GM12878 (cell line): ENCODE data around the gene SMAP1. TPM values are rescaled to one million over a fixed set of nuclear protein-coding genes. Genes with fewer than 3 reads are reported as not detected.

Source experiments
- ATAC-seq: fragments of 200-7000 bp; cut with Tn5 transposase; 3 replicates; pipeline ENCODE4 v1.9.1; 2020; ENCODE audit warnings: mild to moderate bottlenecking, moderate library complexity
- BruUV-seq: library from RNA; stranded (reverse); fragments of 400-500 nt; replicated peaks from 2 replicates; lab custom pipeline; 2021; lab: Mats Ljungman, UMichigan
- CTCF ChIA-PET: fragments of 300-600 bp; sonication (Branson Sonifier 250); formaldehyde crosslinking; extraction: SDS; loops from one replicate; lab custom pipeline; 2021; ENCODE audit warnings: inconsistent platforms; lab: Yijun Ruan, JAX
- POLR2A ChIA-PET: fragments of 350-600 bp; formaldehyde crosslinking; extraction: SDS; loops from one replicate; lab custom pipeline; 2021; ENCODE audit warnings: inconsistent platforms; lab: Charles Lee
- RAD21 ChIA-PET: fragments of 300-600 bp; sonication (Branson Sonifier 250); formaldehyde crosslinking; loops from one replicate; lab custom pipeline; 2023; ENCODE audit warnings: antibody characterized with exemption; ENCODE audit not compliant: unreplicated experiment; lab: Charles Lee
- SMC1A ChIA-PET: fragments of 300-600 bp; sonication (Branson Sonifier 250); formaldehyde crosslinking; loops from one replicate; lab custom pipeline; 2023; ENCODE audit not compliant: unreplicated experiment, uncharacterized antibody; lab: Charles Lee
- DNase-seq: peaks from one replicate; pipeline ENCODE4 v3.0.0-alpha.2; 2011; ENCODE audit warnings: low read depth, low spot score
- FAIRE-seq: peaks from 3 replicates; lab custom pipeline; 2011; peaks lifted over from hg19 to GRCh38; lab: Jason Lieb, UNC
- H2AFZ ChIP-seq: 2 replicates; pipeline ENCODE4 v1.6.0; 2011; ENCODE audit warnings: low read depth, low read length, control low read depth; ENCODE audit not compliant: control insufficient read depth
- H3K27ac ChIP-seq: 2 replicates; pipeline ENCODE4 v1.5.1; 2011; ENCODE audit warnings: control low read depth; ENCODE audit not compliant: control insufficient read depth, insufficient read depth
- H3K27me3 ChIP-seq, 2 experiments: replicated peaks in 1 of 2; 2 replicates each; pipeline versions ENCODE4 v1.6.0 to v1.6.1; 2011; ENCODE audit warnings: low read length in 1 of 2; ENCODE audit not compliant: control insufficient read depth in 2 of 2, insufficient read depth in 2 of 2
- H3K36me3 ChIP-seq, 2 experiments: 2 replicates each; pipeline ENCODE4 v1.5.1; 2011; ENCODE audit warnings: low read length in 1 of 2; ENCODE audit not compliant: control insufficient read depth in 2 of 2, insufficient read depth in 2 of 2
- H3K4me1 ChIP-seq: 2 replicates; pipeline ENCODE4 v1.6.1; 2011; ENCODE audit warnings: mild to moderate bottlenecking, low read length, moderate library complexity, mixed read lengths; ENCODE audit not compliant: control insufficient read depth, insufficient read depth
- H3K4me2 ChIP-seq: 2 replicates; pipeline ENCODE4 v1.6.0; 2011; ENCODE audit warnings: control low read depth; ENCODE audit not compliant: control insufficient read depth, insufficient read depth
- H3K4me3 ChIP-seq: fragments of 200-600 bp; sonication (generic); 2 replicates; pipeline ENCODE4 v1.5.1; 2016
- H3K79me2 ChIP-seq: 2 replicates; pipeline ENCODE4 v1.6.0; 2011; ENCODE audit warnings: low read length; ENCODE audit not compliant: control insufficient read depth, insufficient read depth
- H3K9ac ChIP-seq: 2 replicates; pipeline ENCODE4 v1.8.0; 2011; ENCODE audit warnings: low read length, control low read depth, mixed read lengths; ENCODE audit not compliant: control insufficient read depth, insufficient read depth
- H3K9me3 ChIP-seq: replicated peaks from 3 replicates; pipeline ENCODE4 v1.5.1; 2011; ENCODE audit warnings: mild to moderate bottlenecking, low read length; ENCODE audit not compliant: control insufficient read depth, insufficient read depth
- H4K20me1 ChIP-seq: 2 replicates; pipeline ENCODE4 v1.6.0; 2011; ENCODE audit not compliant: control insufficient read depth, insufficient read depth
- BCL11A ChIP-seq: IDR thresholded peaks from 2 replicates; pipeline ENCODE4 v1.6.1; 2011; ENCODE audit warnings: low read depth, low read length
- HDAC6 ChIP-seq: fragments of 200-600 bp; sonication (generic); IDR thresholded peaks from one replicate; pipeline ENCODE4 v1.8.0; 2017; ENCODE audit warnings: antibody characterized with exemption; ENCODE audit not compliant: unreplicated experiment
- MAX ChIP-seq: IDR thresholded peaks from 2 replicates; pipeline ENCODE4 v1.6.1; 2012; ENCODE audit warnings: low read depth, low read length, improper control_type of control experiment
- SMC3 ChIP-seq: IDR thresholded peaks from 2 replicates; pipeline ENCODE4 v1.6.1; 2011; ENCODE audit warnings: low read length, improper control_type of control experiment, borderline replicate concordance
- TCF3 ChIP-seq: IDR thresholded peaks from 2 replicates; pipeline ENCODE4 v1.6.1; 2012; ENCODE audit warnings: low read depth, mild to moderate bottlenecking, low read length, borderline replicate concordance; ENCODE audit not compliant: insufficient read depth
- ZNF217 ChIP-seq: fragments of 450-650 bp; IDR thresholded peaks from 2 replicates; pipeline ENCODE4 v1.6.1; 2017; ENCODE audit warnings: antibody characterized with exemption, mild to moderate bottlenecking
- WGBS: methylation state at CpG from one replicate; pipeline ENCODE4 v1.1.6; 2016; ENCODE audit warnings: low lambda C conversion rate; ENCODE audit not compliant: insufficient replicate concordance, insufficient coverage; ENCODE audit errors: missing lambda C conversion rate; 5-methylcytosine and 5-hydroxymethylcytosine counted together
- in situ Hi-C: fragments of 300-500 bp; cut with MboI; formaldehyde crosslinking; loops from 9 replicates; pipeline ENCODE4 v1.14.3; 2018; ENCODE audit warnings: mixed read lengths
- intact Hi-C: fragments of 100-400 bp; cut with micrococcal nuclease; formaldehyde crosslinking; loops from one replicate; pipeline ENCODE4 v1.14.2; 2022; ENCODE audit not compliant: unreplicated experiment
- polyA plus RNA-seq, 11 experiments: library from polyadenylated mRNA; depleted of rRNA in 4 of 11; unstranded in 6 of 11; stranded (reverse) in 5 of 11; fragments of >200 nt; fragmentation: Nextera tagmentation in 4 of 11; fragmentation: Illumina TruSeq in 1 of 11; extraction: Ambion mirVana in 4 of 11; extraction: Trizol in 1 of 11; gene quantifications; 1 replicate in 1 of 11; 2 replicates in 10 of 11; pipeline versions ENCODE4 v1.2.1 to v1.2.3, GENCODE V29; 2011 to 2016; ENCODE audit warnings: inconsistent platforms in 2 of 11, missing spikeins in 2 of 11, low read depth in 1 of 11
- total RNA-seq, 4 experiments: library from RNA; depleted of rRNA in 3 of 4; stranded (reverse); fragments of >200 nt in 3 of 4; fragmentation: Illumina TruSeq in 1 of 4; extraction: Trizol in 1 of 4; gene quantifications; 2 replicates each; pipeline versions ENCODE4 v1.2.1 to v1.2.3, GENCODE V29; 2013 to 2021
- TF ChIP-seq, protein P1 (sequence below): fragments of 450-650 bp; IDR thresholded peaks from 2 replicates; pipeline ENCODE4 v1.6.1; 2016; ENCODE audit warnings: mild to moderate bottlenecking
- TF ChIP-seq, protein P2 (sequence below): fragments of 450-650 bp; IDR thresholded peaks from 2 replicates; pipeline ENCODE4 v1.6.1; 2018; ENCODE audit warnings: borderline replicate concordance, mild to moderate bottlenecking; ENCODE audit not compliant: partially characterized antibody
- TF ChIP-seq, protein P3 (sequence below): fragments of 450-650 bp; formaldehyde crosslinking; IDR thresholded peaks from 2 replicates; pipeline ENCODE4 v1.5.0; 2022; ENCODE audit warnings: mild to moderate bottlenecking, missing genetic modification characterization

The SMAP1 gene
- total and polyA plus RNA-seq, 10 of the 15 experiments (the other 5 are each of a cell fraction or from before 2014, with no cell fraction given): 13.7 to 33.9 (median 25.3) TPM

- ChIA-PET RAD21 (interaction anchor here (0.5 to 0.9 kb wide), 2 partner anchors 10 to 914 kb away, joined by 3 read pairs; no protein-coding TSS in a partner anchor), CTCF (interaction anchor here (1.0 to 1.6 kb wide), 3 partner anchors 13 to 324 kb away, joined by 3 to 6 read pairs (median 4); no protein-coding TSS in a partner anchor), POLR2A (interaction anchor here (1.0 kb wide), 1 partner anchor 173 kb away, joined by 3 read pairs; no protein-coding TSS in a partner anchor), SMC1A (interaction anchor here (0.9 to 1.4 kb wide), 4 partner anchors 9 to 190 kb away, joined by 3 to 5 read pairs (median 4); no protein-coding TSS in a partner anchor)
- H4K20me1 ChIP-seq: no peaks in the 10 kb centered on the region
- no peak for TF ChIP-seq ZNF217
- no peak for TF ChIP-seq SMC3
- TF ChIP-seq, protein P1, sequence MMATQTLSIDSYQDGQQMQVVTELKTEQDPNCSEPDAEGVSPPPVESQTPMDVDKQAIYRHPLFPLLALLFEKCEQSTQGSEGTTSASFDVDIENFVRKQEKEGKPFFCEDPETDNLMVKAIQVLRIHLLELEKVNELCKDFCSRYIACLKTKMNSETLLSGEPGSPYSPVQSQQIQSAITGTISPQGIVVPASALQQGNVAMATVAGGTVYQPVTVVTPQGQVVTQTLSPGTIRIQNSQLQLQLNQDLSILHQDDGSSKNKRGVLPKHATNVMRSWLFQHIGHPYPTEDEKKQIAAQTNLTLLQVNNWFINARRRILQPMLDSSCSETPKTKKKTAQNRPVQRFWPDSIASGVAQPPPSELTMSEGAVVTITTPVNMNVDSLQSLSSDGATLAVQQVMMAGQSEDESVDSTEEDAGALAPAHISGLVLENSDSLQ: no peak
- no peak for TF ChIP-seq MAX
- TF ChIP-seq, protein P2, sequence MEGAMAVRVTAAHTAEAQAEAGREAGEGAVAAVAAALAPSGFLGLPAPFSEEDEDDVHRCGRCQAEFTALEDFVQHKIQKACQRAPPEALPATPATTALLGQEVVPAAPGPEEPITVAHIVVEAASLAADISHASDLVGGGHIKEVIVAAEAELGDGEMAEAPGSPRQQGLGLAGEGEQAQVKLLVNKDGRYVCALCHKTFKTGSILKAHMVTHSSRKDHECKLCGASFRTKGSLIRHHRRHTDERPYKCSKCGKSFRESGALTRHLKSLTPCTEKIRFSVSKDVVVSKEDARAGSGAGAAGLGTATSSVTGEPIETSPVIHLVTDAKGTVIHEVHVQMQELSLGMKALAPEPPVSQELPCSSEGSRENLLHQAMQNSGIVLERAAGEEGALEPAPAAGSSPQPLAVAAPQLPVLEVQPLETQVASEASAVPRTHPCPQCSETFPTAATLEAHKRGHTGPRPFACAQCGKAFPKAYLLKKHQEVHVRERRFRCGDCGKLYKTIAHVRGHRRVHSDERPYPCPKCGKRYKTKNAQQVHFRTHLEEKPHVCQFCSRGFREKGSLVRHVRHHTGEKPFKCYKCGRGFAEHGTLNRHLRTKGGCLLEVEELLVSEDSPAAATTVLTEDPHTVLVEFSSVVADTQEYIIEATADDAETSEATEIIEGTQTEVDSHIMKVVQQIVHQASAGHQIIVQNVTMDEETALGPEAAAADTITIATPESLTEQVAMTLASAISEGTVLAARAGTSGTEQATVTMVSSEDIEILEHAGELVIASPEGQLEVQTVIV: no peak
- TF ChIP-seq HDAC6: no peak
- TF ChIP-seq BCL11A: no peak
- TF ChIP-seq TCF3: no peak
- TF ChIP-seq, protein P3, sequence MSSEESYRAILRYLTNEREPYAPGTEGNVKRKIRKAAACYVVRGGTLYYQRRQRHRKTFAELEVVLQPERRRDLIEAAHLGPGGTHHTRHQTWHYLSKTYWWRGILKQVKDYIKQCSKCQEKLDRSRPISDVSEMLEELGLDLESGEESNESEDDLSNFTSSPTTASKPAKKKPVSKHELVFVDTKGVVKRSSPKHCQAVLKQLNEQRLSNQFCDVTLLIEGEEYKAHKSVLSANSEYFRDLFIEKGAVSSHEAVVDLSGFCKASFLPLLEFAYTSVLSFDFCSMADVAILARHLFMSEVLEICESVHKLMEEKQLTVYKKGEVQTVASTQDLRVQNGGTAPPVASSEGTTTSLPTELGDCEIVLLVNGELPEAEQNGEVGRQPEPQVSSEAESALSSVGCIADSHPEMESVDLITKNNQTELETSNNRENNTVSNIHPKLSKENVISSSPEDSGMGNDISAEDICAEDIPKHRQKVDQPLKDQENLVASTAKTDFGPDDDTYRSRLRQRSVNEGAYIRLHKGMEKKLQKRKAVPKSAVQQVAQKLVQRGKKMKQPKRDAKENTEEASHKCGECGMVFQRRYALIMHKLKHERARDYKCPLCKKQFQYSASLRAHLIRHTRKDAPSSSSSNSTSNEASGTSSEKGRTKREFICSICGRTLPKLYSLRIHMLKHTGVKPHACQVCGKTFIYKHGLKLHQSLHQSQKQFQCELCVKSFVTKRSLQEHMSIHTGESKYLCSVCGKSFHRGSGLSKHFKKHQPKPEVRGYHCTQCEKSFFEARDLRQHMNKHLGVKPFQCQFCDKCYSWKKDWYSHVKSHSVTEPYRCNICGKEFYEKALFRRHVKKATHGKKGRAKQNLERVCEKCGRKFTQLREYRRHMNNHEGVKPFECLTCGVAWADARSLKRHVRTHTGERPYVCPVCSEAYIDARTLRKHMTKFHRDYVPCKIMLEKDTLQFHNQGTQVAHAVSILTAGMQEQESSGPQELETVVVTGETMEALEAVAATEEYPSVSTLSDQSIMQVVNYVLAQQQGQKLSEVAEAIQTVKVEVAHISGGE (CRISPR knock-in tag): no peak
- FAIRE-seq (no peak), DNase-seq (no peak), ATAC-seq (no peak)
- no peak overlapping the region for H3K27ac ChIP-seq
- H3K9me3 ChIP-seq: peaks cover 2% of the 10 kb centered on the region; the same call in 2 of the 3 replicates
- H3K4me2 ChIP-seq: no peak overlapping the region
- in situ Hi-C loops (no loop called here), intact Hi-C loops (no loop called here)
- no peak overlapping the region for H2AFZ ChIP-seq
- H3K79me2 ChIP-seq: peaks cover 1% of the 10 kb centered on the region
- H3K36me3 ChIP-seq: no peaks in the 10 kb centered on the region; a peak in 1 of 4 replicates
- no peak overlapping the region for H3K4me3 ChIP-seq
- no peaks in the 10 kb centered on the region for H3K27me3 ChIP-seq
- H3K9ac ChIP-seq: no peak overlapping the region
- 100% methylated on average over 1 of the region's 1 CpG for WGBS
- no TSS peak for BruUV-seq
- H3K4me1 ChIP-seq: no peaks in the 10 kb centered on the region
Observed at GRCh38 chr6:70694371-70694770, 26.7 kb downstream of the SMAP1 start.
